Neural cell (in vitro differentiated cells): ENCODE data around the gene PPP1R27. TPM values are rescaled to one million over a fixed set of nuclear protein-coding genes. Genes with fewer than 3 reads are reported as not detected.

Experiments used
- H2AFZ ChIP-seq: fragments of 200-600, 300-800 bp; sonication (generic), shearing (Covaris generic); 2 replicates; pipeline ENCODE4 v1.6.0; 2014; ENCODE audit warnings: low read depth, mild to moderate bottlenecking, antibody characterized with exemption, low read length, moderate library complexity
- H3F3A ChIP-seq: fragments of 200-600 bp; shearing (Covaris generic); 2 replicates; pipeline ENCODE4 v1.6.1; 2016; ENCODE audit warnings: mild to moderate bottlenecking, moderate library complexity, mixed read lengths, antibody characterized with exemption, low read length; ENCODE audit not compliant: insufficient read depth, poor library complexity, severe bottlenecking
- H3K27ac ChIP-seq: fragments of 200-600, 300-800 bp; sonication (generic), shearing (Covaris generic); 2 replicates; pipeline ENCODE4 v1.5.1; 2014; ENCODE audit warnings: mild to moderate bottlenecking, low read length, moderate library complexity
- H3K27me3 ChIP-seq: fragments of 300-800, 200-600 bp; sonication (generic), shearing (Covaris generic); 2 replicates; pipeline ENCODE4 v1.6.0; 2014; ENCODE audit warnings: mild to moderate bottlenecking, low read depth, low read length, moderate library complexity; ENCODE audit not compliant: insufficient read depth
- H3K36me3 ChIP-seq: fragments of 300-800, 200-600 bp; sonication (generic), shearing (Covaris generic); 2 replicates; pipeline ENCODE4 v1.5.1; 2014; ENCODE audit warnings: mild to moderate bottlenecking, antibody characterized with exemption, low read length, moderate library complexity; ENCODE audit not compliant: insufficient read depth
- H3K4me2 ChIP-seq: fragments of 300-800, 200-600 bp; sonication (generic), shearing (Covaris generic); 2 replicates; pipeline ENCODE4 v1.6.0; 2014; ENCODE audit warnings: mild to moderate bottlenecking, low read length
- H3K4me3 ChIP-seq: fragments of 300-800, 200-600 bp; sonication (generic), shearing (Covaris generic); 2 replicates; pipeline ENCODE4 v1.5.1; 2014; ENCODE audit warnings: mild to moderate bottlenecking, low read length, moderate library complexity
- H3K79me2 ChIP-seq: fragments of 200-600 bp; shearing (Covaris generic); replicated peaks from 2 replicates; pipeline ENCODE4 v1.6.0; 2014; ENCODE audit warnings: mild to moderate bottlenecking, low read length, moderate library complexity; ENCODE audit not compliant: insufficient read depth
- H3K9ac ChIP-seq: fragments of 300-800, 200-600 bp; sonication (generic), shearing (Covaris generic); 2 replicates; pipeline ENCODE4 v1.6.1; 2016; ENCODE audit warnings: mild to moderate bottlenecking, low read length, mixed read lengths
- H3K9me2 ChIP-seq: fragments of 200-600 bp; shearing (Covaris generic); 2 replicates; pipeline ENCODE4 v1.6.1; 2016; ENCODE audit warnings: mild to moderate bottlenecking, low read length, mixed read lengths; ENCODE audit not compliant: insufficient read depth
- H3K9me3 ChIP-seq: fragments of 200-600, 300-800 bp; sonication (generic), shearing (Covaris generic); 2 replicates; pipeline ENCODE4 v1.6.1; 2016; ENCODE audit warnings: mild to moderate bottlenecking, mixed run types, low read length, moderate library complexity, mixed read lengths
- H4K20me1 ChIP-seq: fragments of 200-600 bp; shearing (Covaris generic); 2 replicates; pipeline ENCODE4 v1.6.1; 2016; ENCODE audit warnings: mild to moderate bottlenecking, mixed run types; ENCODE audit not compliant: insufficient read depth
- CTCF ChIP-seq: fragments of 450-650 bp; IDR thresholded peaks from 2 replicates; pipeline ENCODE4 v1.5.1; 2014; ENCODE audit warnings: antibody characterized with exemption, mild to moderate bottlenecking, moderate library complexity; ENCODE audit not compliant: poor library complexity, severe bottlenecking
- EP300 ChIP-seq: fragments of 450-650 bp; conservative IDR thresholded peaks from 2 replicates; pipeline ENCODE4 v1.6.1; 2014; ENCODE audit warnings: antibody characterized with exemption, mild to moderate bottlenecking, moderate library complexity; ENCODE audit not compliant: poor library complexity, severe bottlenecking
- EZH2 ChIP-seq: fragments of 200-600, 300-800 bp; shearing (Covaris generic), sonication (generic); IDR thresholded peaks from 2 replicates; pipeline ENCODE4 v1.6.1; 2014; ENCODE audit warnings: antibody characterized with exemption, low read length, borderline replicate concordance, mild to moderate bottlenecking; ENCODE audit not compliant: insufficient read depth, poor library complexity, severe bottlenecking
- MXI1 ChIP-seq: fragments of 450-650 bp; conservative IDR thresholded peaks from 2 replicates; pipeline ENCODE4 v1.6.1; 2014; ENCODE audit warnings: antibody characterized with exemption, mild to moderate bottlenecking; ENCODE audit not compliant: poor library complexity, severe bottlenecking
- POLR2AphosphoS5 ChIP-seq: IDR thresholded peaks from 2 replicates; pipeline ENCODE4 v1.6.1; 2012
- RAD21 ChIP-seq: fragments of 450-650 bp; conservative IDR thresholded peaks from 2 replicates; pipeline ENCODE4 v1.6.1; 2014; ENCODE audit warnings: antibody characterized with exemption, mild to moderate bottlenecking, moderate library complexity
- REST ChIP-seq: IDR thresholded peaks from 2 replicates; pipeline ENCODE4 v1.6.1; 2012; ENCODE audit warnings: borderline replicate concordance
- SMC3 ChIP-seq: fragments of 450-650 bp; conservative IDR thresholded peaks from 2 replicates; pipeline ENCODE4 v1.6.1; 2014; ENCODE audit warnings: antibody characterized with exemption, mild to moderate bottlenecking, moderate library complexity; ENCODE audit not compliant: poor library complexity
- TAF1 ChIP-seq: IDR thresholded peaks from 2 replicates; pipeline ENCODE4 v1.6.1; 2012; ENCODE audit warnings: low read depth
- polyA plus RNA-seq: library from polyadenylated mRNA; depleted of rRNA; stranded (reverse); fragments of >200 nt; gene quantifications from 2 replicates; pipeline ENCODE4 v1.2.3, GENCODE V29; 2014

Gene PPP1R27
- polyA plus RNA-seq, 1 donor from 2014 or later: not detected

- H3K4me3 ChIP-seq: no peak overlapping the region
- TF ChIP-seq EP300 (no peak), RAD21 (no peak), REST (no peak), EZH2 (no peak), MXI1 (no peak), CTCF (no peak), SMC3 (no peak), POLR2AphosphoS5 (no peak), TAF1 (no peak)
- H3K36me3 ChIP-seq: no peaks in the 10 kb centered on the region
- no peak overlapping the region for H3K27ac ChIP-seq
- H4K20me1 ChIP-seq: peaks cover 8% of the 10 kb centered on the region
- H2AFZ ChIP-seq: no peak overlapping the region
- H3K27me3 ChIP-seq: no peaks in the 10 kb centered on the region
- no peaks in the 10 kb centered on the region for H3K79me2 ChIP-seq
- no peaks in the 10 kb centered on the region for H3F3A ChIP-seq
- no peaks in the 10 kb centered on the region for H3K9me2 ChIP-seq
- no peak overlapping the region for H3K4me2 ChIP-seq
- H3K9me3 ChIP-seq: no peaks in the 10 kb centered on the region
- H3K9ac ChIP-seq: no peak overlapping the region
Measured at GRCh38 chr17:81824595-81824994, 10.3 kb downstream of the PPP1R27 start.

GRCh38 chr17:81823820-81824550, 10.9 kb downstream of the PPP1R27 start:
- Histone ChIP-seq H3K9ac (no peak overlapping the region), H3F3A (no peaks in the 10 kb centered on the region), H3K36me3 (no peaks in the 10 kb centered on the region), H3K79me2 (no peaks in the 10 kb centered on the region), H3K4me2 (no peak overlapping the region), H3K4me3 (no peak overlapping the region), H3K9me3 (no peaks in the 10 kb centered on the region), H3K27ac (no peak overlapping the region), H3K27me3 (no peaks in the 10 kb centered on the region), H3K9me2 (no peaks in the 10 kb centered on the region), H4K20me1 (peaks cover 8% of the 10 kb centered on the region), H2AFZ (no peak overlapping the region)
- TF ChIP-seq POLR2AphosphoS5 (no peak), EP300 (no peak), CTCF (no peak), REST (no peak), EZH2 (no peak), MXI1 (no peak), RAD21 (no peak), TAF1 (no peak), SMC3 (no peak)
